CD14-positive monocyte (primary cell): ENCODE data around the gene LHX6. TPM values are rescaled to one million over a fixed set of nuclear protein-coding genes. Genes with fewer than 3 reads are reported as not detected.

Experiments used
- DNase-seq, 3 donors: peaks; one replicate each; pipeline ENCODE4 v3.0.0-alpha.2; 2011 to 2022
- H2AFZ ChIP-seq: 2 replicates; pipeline ENCODE4 v1.6.0; 2012; ENCODE audit warnings: mild to moderate bottlenecking, low read depth, low read length, inconsistent platforms; ENCODE audit not compliant: insufficient read depth, poor library complexity, severe bottlenecking
- H3K27ac ChIP-seq, 2 donors: 1 replicate in 1 of 2; 2 replicates in 1 of 2; pipeline ENCODE4 v1.5.1; 2012 to 2013; ENCODE audit warnings: low read length in 2 of 2, control low read depth in 1 of 2, inconsistent platforms in 1 of 2, low read depth in 1 of 2, mild to moderate bottlenecking in 1 of 2
- H3K27me3 ChIP-seq, 2 donors: one replicate each; pipeline versions ENCODE4 v1.6.0 to v1.6.1; 2011 to 2013; ENCODE audit warnings: low read length in 2 of 2; ENCODE audit not compliant: control insufficient read depth in 2 of 2, insufficient read depth in 2 of 2
- H3K36me3 ChIP-seq, 2 donors: replicated peaks in 1 of 2; 1 replicate in 1 of 2; 2 replicates in 1 of 2; pipeline versions ENCODE4 v1.5.1 to v1.6.1; 2012 to 2013; ENCODE audit warnings: low read length in 2 of 2, control low read depth in 1 of 2, inconsistent platforms in 1 of 2, mild to moderate bottlenecking in 1 of 2; ENCODE audit not compliant: insufficient read depth in 2 of 2, control insufficient read depth in 1 of 2
- H3K4me1 ChIP-seq, 2 donors: 1 replicate in 1 of 2; 2 replicates in 1 of 2; pipeline versions ENCODE4 v1.5.1 to v1.6.1; 2012 to 2013; ENCODE audit warnings: low read length in 2 of 2, control low read depth in 1 of 2, inconsistent platforms in 1 of 2, mild to moderate bottlenecking in 1 of 2, moderate library complexity in 1 of 2; ENCODE audit not compliant: insufficient read depth in 2 of 2, control insufficient read depth in 1 of 2
- H3K4me2 ChIP-seq: replicated peaks from 2 replicates; pipeline ENCODE3; 2012; ENCODE audit warnings: low read length, moderate library complexity, mild to moderate bottlenecking; ENCODE audit not compliant: poor library complexity, severe bottlenecking; ENCODE audit errors: extremely low read depth
- H3K4me3 ChIP-seq, 3 experiments: fragments of 200-600 bp in 1 of 3; sonication (generic) in 1 of 3; replicated peaks in 1 of 3; 1 replicate in 2 of 3; 2 replicates in 1 of 3; pipeline ENCODE4 v1.5.1; 2011 to 2013; ENCODE audit warnings: low read length in 3 of 3, mild to moderate bottlenecking in 3 of 3, control low read depth in 2 of 3, low read depth in 2 of 3, inconsistent platforms in 1 of 3, moderate library complexity in 1 of 3
- H3K79me2 ChIP-seq: 2 replicates; pipeline ENCODE4 v1.6.0; 2012; ENCODE audit warnings: mild to moderate bottlenecking, control low read depth, inconsistent platforms, low read length, moderate library complexity; ENCODE audit not compliant: insufficient read depth
- H3K9ac ChIP-seq: 2 replicates; pipeline ENCODE4 v1.6.0; 2017; ENCODE audit warnings: low read length, mild to moderate bottlenecking; ENCODE audit not compliant: insufficient read depth, poor library complexity, severe bottlenecking
- H3K9me3 ChIP-seq, 2 donors: replicated peaks in 1 of 2; 1 replicate in 1 of 2; 2 replicates in 1 of 2; pipeline versions ENCODE4 v1.5.1 to v1.6.1; 2012 to 2013; ENCODE audit warnings: low read length in 2 of 2, control low read depth in 1 of 2; ENCODE audit not compliant: control insufficient read depth in 1 of 2, insufficient read depth in 1 of 2
- H4K20me1 ChIP-seq: 2 replicates; pipeline ENCODE4 v1.6.0; 2012; ENCODE audit warnings: mild to moderate bottlenecking, low read length, control low read depth, moderate library complexity; ENCODE audit not compliant: insufficient read depth
- H3K27ac Mint-ChIP-seq, 7 donors: one replicate each; pipeline ENCODE4 v1.8.0; 2020; ENCODE audit warnings: mild to moderate bottlenecking in 7 of 7, mixed read lengths in 7 of 7, moderate library complexity in 6 of 7, inconsistent platforms in 2 of 7
- H3K27me3 Mint-ChIP-seq, 3 donors: one replicate each; pipeline ENCODE4 v1.8.0; 2021 to 2022; ENCODE audit warnings: low read depth in 3 of 3, mild to moderate bottlenecking in 3 of 3, mixed read lengths in 3 of 3, moderate library complexity in 3 of 3, inconsistent platforms in 1 of 3
- H3K36me3 Mint-ChIP-seq, 2 donors: one replicate each; pipeline ENCODE4 v1.8.0; 2020; ENCODE audit warnings: mixed read lengths in 2 of 2, inconsistent platforms in 1 of 2, mild to moderate bottlenecking in 1 of 2
- H3K4me1 Mint-ChIP-seq: one replicate; pipeline ENCODE4 v1.8.0; 2020; ENCODE audit warnings: mild to moderate bottlenecking, mixed read lengths
- H3K4me3 Mint-ChIP-seq, 2 donors: one replicate each; pipeline ENCODE4 v1.8.0; 2020; ENCODE audit warnings: mild to moderate bottlenecking in 2 of 2, mixed read lengths in 2 of 2, moderate library complexity in 1 of 2
- H3K9me3 Mint-ChIP-seq, 7 donors: one replicate each; pipeline ENCODE4 v1.8.0; 2020 to 2022; ENCODE audit warnings: mixed read lengths in 7 of 7, mild to moderate bottlenecking in 6 of 7, moderate library complexity in 6 of 7, inconsistent platforms in 2 of 7
- CTCF ChIP-seq: fragments of 200-600 bp; IDR thresholded peaks from one replicate; pipeline ENCODE4 v1.8.0; 2022; ENCODE audit warnings: antibody characterized with exemption, mild to moderate bottlenecking
- WGBS: methylation state at CpG from one replicate; pipeline ENCODE4 v1.1.5; 2013; ENCODE audit warnings: missing lambda C conversion rate; ENCODE audit not compliant: insufficient coverage; 5-methylcytosine and 5-hydroxymethylcytosine counted together
- intact Hi-C, 2 donors: fragments of 100-400 bp; cut with micrococcal nuclease; formaldehyde crosslinking; loops; one replicate each; pipeline versions ENCODE4 v1.15.0 to v1.15.1; 2023
- polyA plus RNA-seq, 3 donors: library from polyadenylated mRNA; depleted of rRNA in 1 of 3; unstranded in 2 of 3; stranded (reverse) in 1 of 3; fragments of 300-500 nt in 2 of 3; fragments of >200 nt in 1 of 3; fragmentation: Illumina TruSeq in 2 of 3; gene quantifications; 1 replicate in 2 of 3; 2 replicates in 1 of 3; pipeline ENCODE4 v1.2.3, GENCODE V29; 2012 to 2021

The LHX6 gene
- polyA plus RNA-seq, 3 donors = not detected

GRCh38 chr9:122212473-122213004, 16.2 kb downstream of the LHX6 start:
- H3K27me3 ChIP-seq = peaks cover 34 to 55% of the 10 kb centered on the region in 2 donors
- no peaks in the 10 kb centered on the region for H4K20me1 ChIP-seq
- H3K9ac ChIP-seq = no peak overlapping the region
- Mint-ChIP-seq H3K27ac (no peak overlapping the region), H3K4me1 (peaks cover 12% of the 10 kb centered on the region), H3K4me3 (peak overlapping the region; percentile 70 to 77), H3K27me3 (peaks cover 59 to 60% (median 60%) of the 10 kb centered on the region in 3 donors), H3K9me3 (peaks cover 0 to 14% (median 5%) of the 10 kb centered on the region in 7 donors), H3K36me3 (peaks cover 0 to 4% of the 10 kb centered on the region in 2 donors)
- H3K27ac ChIP-seq = no peak overlapping the region
- 100% methylated on average over 2 of the region's 7 CpGs for WGBS
- intact Hi-C loops = no loop called here
- no peaks in the 10 kb centered on the region for H3K36me3 ChIP-seq
- peaks cover 4 to 11% of the 10 kb centered on the region in 2 donors for H3K4me1 ChIP-seq
- no peaks in the 10 kb centered on the region for H3K79me2 ChIP-seq
- DNase-seq = no peak
- no peak overlapping the region for H2AFZ ChIP-seq
- no peak overlapping the region for H3K4me2 ChIP-seq
- no peak for TF ChIP-seq CTCF
- H3K4me3 ChIP-seq = no peak overlapping the region
- peaks cover 0 to 23% of the 10 kb centered on the region in 2 donors for H3K9me3 ChIP-seq

GRCh38 chr9:122209451-122209850, 19.3 kb downstream of the LHX6 start:
- H3K4me2 ChIP-seq = no peak overlapping the region
- no peaks in the 10 kb centered on the region for H3K79me2 ChIP-seq
- H3K27me3 ChIP-seq = peaks cover 21 to 26% of the 10 kb centered on the region in 2 donors
- 93% methylated on average over 10 of the region's 12 CpGs for WGBS
- Mint-ChIP-seq H3K36me3 (peaks cover 0 to 4% of the 10 kb centered on the region in 2 donors), H3K27ac (no peak overlapping the region), H3K9me3 (peaks cover 0 to 10% (median 5%) of the 10 kb centered on the region in 7 donors), H3K4me1 (peaks cover 11% of the 10 kb centered on the region), H3K27me3 (peaks cover 30 to 31% (median 31%) of the 10 kb centered on the region in 3 donors), H3K4me3 (no peak overlapping the region)
- peaks cover 0 to 16% of the 10 kb centered on the region in 2 donors for H3K9me3 ChIP-seq
- H3K27ac ChIP-seq = no peak overlapping the region
- TF ChIP-seq CTCF = no peak
- no peaks in the 10 kb centered on the region for H4K20me1 ChIP-seq
- H3K4me3 ChIP-seq = no peak overlapping the region
- H3K36me3 ChIP-seq = no peaks in the 10 kb centered on the region
- no peak overlapping the region for H2AFZ ChIP-seq
- intact Hi-C loops = no loop called here
- H3K4me1 ChIP-seq = peaks cover 4 to 11% of the 10 kb centered on the region in 2 donors
- no peak for DNase-seq
- no peak overlapping the region for H3K9ac ChIP-seq
